HuH-7 (cell line): ENCODE data around the gene GET4.
"Not testable (repeated sequence)": the region's sequence is repeated elsewhere in the genome, so short reads cannot be mapped to it uniquely, and the experiment has no call there.

ENCODE experiments used
- DNase-seq: peaks from one replicate; pipeline ENCODE4 v3.0.0; 2011; ENCODE audit warnings: low spot score

Gene GET4

DNA sequence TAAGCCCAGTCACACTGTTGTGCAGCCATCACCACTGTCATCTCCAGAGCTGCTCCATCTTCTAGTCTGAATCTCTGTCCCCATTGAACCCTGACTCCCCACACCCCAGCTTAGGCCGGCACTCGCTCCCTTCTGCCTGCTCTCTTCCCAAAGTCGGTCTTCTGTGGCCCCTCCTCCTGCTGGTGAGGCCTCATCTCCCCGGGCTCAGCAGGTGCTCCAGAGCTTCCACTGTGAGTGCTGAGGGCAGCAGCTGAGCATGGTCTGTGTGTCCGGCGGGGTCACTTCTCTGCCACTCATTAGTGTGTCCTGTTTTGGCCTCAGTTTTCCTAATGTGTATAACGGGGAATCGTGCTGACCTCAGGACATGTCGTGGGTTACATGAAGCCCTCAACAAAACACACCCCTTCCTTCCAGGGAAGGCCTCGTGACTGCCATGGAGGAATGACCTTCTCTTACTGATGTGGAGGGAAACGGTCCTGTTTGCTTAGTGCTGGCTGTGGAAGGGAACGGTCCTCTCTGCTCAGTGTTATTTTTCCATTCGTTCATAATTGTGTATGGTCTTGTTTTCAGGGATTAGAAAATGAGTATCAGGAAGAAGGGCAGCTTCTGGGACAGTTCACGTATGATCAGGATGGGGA is 4.3 kb upstream of the GET4 start:
- no peak for DNase-seq

DNA sequence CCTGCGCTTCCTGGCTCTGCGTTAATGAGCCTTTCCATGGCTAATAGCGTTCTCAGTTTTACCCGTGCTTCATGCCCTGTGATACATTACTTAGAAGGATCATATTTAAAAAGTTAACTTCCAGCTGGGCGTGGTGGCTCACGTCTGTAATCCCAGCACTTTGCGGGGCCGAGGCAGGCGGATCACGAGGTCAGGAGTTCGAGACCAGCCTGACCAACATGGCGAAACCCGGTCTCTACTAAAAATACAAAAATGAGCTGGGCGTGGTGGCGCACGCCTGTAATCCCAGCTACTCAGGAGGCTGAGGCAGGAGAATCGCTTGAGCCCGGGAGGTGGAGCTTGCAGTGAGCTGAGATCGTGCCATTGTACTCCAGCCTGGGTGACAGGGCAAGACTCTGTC is 3.7 kb upstream of the GET4 start:
- DNase-seq: not testable (repeated sequence)

DNA sequence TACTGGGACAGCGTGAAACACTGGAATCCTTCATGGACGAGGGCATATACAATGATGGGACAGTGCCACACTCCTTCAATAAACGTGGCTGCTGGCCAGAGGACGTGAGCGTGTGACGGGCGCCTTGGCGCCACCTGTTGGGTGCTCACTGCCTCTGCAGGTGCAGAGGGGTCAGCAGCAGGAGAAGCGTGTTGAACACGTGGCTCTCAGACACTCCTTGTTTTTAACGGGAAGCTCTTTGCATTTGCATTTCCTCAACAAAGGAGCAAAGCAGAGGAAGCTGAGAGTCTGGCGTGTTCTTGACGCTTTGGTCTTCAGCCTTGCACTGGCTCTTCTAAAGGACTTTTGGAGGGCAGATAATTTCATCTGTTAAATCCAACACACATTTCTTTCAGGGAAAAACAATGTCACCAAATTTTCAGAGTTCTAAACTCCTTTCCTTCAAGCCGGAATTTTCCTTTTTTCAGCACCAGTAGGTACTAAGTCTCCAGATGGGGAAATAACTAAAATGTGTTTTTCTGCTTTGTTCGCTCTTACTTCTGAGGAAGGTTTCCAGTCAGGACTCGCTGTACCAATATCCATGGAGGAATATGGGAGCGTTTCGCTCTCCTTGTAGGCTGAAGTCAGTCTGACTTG is 2.9 kb upstream of the GET4 start:
- DNase-seq: peak; percentile 97

DNA sequence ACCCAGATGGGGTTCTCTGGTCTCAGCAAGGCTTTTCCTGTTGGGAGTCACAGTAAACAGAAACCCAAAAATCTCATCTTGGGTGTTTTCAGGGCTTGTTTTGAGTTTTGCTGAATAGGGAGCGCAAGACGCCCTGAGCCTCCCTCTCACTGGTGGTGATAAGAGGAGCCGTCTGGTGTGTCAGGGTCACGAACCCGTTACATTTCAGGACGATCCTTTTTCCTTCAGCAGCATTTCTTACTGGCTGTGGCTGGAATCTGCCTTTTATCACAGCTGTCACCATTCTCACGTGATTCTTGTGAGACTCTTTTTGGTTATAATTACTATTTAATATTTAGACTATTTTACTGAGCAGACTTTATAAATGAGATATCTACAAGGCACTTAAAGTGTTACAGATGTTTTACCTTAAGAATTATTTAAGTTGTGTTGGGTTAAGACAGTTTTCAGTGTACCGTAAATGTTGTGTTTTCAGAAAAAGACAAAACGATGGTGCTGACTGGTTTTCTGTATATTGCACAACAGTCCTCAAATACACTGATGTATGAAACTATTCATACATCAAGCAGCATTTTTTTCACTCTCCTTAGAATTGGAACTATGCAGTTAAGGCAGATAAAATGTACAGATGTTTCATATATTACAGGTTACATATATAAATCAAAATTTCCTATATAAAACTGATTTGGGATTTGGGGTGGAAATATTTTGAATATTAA is 2.2 kb upstream of the GET4 start:
- no peak for DNase-seq

DNA sequence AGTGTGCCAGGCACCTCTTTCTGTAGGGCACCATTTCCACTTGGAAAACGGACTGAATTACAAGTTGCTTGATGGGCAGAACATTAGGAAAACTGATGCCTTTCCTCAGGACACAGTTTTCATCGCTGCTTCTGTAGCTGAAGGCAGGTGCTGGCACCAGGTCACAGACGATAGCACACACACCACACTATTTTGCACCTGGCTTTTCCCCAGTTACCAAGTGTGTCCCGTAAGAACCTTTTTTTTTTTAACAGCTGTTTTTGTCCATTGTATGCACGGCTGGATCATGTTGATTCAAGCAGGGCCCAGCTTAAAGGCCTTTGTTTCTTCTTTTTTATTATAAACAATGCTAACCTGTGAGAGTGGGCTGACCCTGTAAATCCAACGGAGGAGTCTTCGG is 1.3 kb upstream of the GET4 start:
- DNase-seq: no peak

DNA sequence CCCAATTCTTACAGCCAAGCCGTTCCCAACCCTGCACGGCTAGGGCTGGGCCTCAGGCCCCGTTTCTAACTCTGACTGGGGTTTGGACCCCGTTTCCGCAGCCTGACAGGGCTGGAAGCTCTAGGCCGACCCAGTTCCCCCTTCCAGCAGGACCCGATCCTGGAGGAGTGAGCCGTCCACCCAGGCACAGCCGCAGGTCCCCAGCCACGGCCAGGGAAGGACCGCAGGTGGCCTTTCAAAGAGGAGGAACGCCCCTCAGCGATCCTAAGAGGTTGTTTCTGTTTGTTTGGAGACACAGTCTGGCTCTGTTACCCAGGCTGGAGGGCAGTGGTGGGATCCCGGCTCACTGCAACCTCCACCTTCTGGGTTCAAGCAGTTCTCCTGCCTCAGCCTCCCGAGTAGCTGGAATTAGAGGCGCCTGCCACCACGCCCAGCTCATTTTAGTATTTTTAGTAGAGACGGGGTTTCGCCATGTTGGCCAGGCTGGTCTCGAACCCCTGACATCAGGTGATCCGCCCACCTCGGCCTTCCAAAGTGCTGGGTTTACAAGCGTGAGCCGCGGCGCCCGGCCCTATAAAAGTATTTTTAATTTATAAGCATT is 778 bp upstream of the GET4 start:
- DNase-seq: no peak

DNA sequence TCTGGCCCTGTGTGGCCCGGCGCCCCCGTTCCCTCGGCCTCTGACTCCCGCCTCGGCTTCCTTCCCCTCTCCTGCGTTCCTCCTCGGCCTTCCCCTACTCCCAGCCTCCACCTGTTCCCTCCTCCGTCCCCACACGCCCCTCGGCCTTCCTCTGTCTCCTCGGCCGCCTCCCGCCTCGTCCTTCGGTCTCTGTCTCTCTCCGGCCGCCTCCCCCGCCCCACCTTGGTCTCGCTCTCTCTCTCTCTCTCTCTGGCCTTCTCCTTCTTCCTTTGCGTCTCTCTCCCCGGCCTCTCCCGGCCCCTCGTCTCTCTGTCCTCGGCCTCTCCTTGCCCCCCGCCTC is 588 bp downstream of the GET4 start:
- DNase-seq: no peak

DNA sequence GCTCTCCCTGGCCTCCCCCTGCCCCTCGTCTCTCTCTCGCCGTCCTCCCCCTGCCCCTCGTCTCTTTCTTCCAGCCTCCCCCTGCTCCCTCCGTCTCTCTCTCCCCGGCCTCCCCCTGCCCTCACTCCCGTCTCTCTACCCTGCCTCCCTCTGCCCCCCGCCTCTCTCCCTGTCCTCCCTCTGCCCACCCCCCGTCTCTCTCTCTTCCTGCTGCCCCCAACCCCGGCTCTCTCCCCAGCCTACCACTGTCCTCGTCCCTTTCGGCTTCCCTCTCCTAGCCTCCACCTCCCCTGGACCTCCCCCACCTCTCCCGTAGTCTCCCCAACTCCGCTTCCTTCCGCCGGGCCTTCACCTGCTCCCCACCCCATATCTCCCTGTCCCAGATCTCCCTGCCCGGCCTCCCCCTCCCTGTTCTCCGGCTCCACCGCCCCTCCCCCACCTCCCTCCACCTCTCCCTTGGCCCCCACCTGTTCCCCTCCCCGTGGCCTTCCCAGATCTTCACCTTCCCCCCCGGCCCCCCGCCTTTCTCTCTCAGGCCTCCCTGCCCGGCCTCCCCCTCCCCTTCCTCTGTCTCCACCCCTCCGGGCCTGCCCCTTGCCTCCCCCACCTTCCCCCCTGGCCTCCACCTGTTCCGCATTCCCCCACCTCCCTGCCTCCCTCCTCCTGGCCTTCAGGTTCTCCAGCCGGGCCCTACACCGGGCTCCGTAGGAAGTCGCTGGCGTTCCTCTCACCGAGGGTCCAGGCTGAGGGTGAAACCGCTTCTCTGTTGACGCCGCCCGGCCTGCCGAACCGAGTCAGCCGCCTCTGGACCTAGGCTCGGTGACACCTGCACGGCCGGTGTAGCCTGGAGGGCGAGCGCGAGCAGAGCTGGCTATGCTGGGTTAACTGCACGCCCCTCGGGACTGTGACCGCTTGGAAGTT is 1.2 kb downstream of the GET4 start:
- DNase-seq: peak; percentile 57

DNA sequence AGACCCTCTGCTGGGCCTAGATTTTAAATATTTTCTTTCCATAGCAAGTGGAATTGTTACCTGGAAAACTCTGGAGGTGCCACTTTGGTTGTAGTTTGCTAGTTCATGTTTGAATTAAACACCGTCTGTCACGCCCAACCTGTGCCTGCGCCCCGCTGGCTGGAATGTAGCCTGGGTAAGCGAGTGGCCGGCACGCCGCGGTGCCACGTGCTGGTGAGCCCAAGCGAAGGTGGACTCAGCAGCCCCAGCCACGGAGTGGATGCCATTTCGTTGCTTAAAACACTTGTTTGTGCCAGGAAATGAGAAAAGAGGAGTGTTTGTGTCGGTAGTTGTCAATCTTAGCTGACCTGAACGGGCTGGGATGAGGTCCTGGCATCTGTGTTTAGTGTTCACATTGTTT is 2.7 kb downstream of the GET4 start:
- no peak for DNase-seq

DNA sequence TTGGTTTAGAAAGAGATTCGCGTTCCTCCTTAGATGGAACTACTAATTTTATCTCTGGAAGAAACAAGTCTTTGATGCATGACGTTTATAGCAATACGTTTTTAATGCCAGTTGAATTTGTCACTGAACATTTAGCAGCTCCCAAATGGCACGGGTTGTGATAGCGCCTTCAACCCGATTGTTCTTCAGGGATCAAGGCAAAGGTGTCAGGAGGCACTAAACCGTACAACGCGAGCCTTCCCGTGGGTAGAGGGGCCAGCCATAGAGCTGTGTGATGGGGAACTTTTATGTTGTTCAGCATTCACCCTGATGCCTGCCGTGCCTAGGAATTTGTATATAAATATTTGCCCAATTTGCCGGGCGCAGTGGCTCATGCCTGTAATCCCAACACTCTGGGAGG is 3.4 kb downstream of the GET4 start:
- DNase-seq: no peak

DNA sequence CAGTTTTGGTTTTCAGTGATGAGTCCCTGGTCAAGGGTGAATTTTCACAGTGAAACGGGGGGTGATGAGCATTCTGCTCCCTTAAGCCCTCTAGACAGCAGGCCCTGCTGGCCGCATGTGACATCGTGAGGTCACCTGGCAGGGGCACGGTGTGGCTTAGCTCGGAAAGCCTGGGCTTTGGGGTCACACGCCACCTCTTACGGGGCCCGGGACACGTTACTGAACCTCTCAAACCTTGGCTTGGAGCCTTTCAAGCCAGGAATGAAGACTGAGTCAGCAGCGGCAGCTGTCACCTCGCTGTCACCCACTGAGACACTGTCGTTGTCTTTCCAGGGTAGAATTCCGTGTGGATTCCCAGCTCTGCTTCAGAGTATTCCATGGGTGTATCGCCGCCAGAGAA is 4.1 kb downstream of the GET4 start:
- DNase-seq: no peak

DNA sequence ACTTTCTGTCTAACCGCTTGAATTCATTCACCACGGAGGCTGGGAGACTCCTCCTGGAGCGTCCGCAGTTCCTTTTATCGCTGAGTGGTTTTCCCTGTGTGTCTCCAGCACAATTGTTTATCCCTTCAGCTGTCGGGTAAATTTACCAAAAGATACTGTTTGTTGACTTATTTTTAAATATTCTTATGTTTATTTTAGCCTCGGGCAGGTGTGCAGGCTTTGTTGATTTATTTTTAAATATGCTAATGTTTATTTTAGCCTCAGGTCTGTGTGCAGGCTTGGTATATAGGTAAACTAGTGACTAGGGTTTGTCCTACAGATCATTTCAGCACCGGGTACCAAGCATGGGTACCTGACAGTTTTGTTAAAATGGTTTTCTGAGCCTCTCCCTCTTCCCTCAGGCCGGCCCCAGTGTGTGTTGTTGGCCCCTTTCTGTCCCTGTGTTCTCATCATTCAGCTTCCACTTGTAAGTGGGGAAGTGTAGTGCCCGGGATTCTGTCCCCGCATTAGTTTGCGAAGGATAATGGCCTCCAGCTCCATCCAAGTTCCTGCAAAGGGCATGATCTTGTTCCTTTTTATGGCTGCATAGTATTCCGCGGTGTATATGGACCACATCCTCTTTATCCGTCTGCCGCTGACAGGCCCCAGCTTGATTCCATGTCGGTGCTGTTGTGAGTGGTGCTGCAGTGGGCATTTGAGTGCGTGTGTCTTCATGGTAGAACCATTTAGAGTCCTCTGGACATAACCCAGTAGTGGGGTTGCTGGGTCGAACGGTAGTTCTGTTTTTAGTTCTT is 5.3 kb downstream of the GET4 start:
- DNase-seq: no peak

DNA sequence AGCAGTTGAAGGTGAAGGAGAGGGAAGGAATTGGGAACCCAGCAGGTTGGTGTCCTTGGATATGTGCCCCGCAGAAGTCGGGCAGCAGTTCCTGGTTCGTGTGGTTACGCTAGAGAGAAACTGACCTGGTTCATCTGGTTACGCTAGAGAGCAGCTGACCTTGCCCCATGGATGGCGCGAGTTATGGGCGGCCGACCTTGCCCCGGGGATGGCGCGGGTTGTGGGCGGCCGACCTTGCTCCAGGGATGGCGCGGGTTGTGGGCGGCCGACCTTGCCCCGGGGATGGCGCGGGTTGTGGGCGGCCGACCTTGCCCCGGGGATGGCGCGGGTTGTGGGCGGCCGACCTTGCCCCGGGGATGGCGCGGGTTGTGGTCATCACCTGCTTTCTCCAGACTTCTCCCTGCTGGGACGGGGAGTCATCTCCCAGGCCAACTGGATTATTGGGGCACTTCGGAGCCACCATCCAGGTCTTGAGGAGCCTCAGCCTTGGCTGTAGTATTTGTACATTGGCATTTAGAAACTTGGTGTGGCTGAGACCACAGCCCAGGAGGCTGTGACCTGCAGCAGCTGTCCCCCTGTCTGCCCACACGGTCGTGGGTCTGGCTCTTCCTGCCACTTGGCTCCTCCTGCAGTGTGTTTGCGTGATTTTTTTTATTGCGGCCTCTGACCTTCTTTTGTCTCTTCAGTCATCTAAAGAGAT is 6.1 kb downstream of the GET4 start:
- DNase-seq: no peak

DNA sequence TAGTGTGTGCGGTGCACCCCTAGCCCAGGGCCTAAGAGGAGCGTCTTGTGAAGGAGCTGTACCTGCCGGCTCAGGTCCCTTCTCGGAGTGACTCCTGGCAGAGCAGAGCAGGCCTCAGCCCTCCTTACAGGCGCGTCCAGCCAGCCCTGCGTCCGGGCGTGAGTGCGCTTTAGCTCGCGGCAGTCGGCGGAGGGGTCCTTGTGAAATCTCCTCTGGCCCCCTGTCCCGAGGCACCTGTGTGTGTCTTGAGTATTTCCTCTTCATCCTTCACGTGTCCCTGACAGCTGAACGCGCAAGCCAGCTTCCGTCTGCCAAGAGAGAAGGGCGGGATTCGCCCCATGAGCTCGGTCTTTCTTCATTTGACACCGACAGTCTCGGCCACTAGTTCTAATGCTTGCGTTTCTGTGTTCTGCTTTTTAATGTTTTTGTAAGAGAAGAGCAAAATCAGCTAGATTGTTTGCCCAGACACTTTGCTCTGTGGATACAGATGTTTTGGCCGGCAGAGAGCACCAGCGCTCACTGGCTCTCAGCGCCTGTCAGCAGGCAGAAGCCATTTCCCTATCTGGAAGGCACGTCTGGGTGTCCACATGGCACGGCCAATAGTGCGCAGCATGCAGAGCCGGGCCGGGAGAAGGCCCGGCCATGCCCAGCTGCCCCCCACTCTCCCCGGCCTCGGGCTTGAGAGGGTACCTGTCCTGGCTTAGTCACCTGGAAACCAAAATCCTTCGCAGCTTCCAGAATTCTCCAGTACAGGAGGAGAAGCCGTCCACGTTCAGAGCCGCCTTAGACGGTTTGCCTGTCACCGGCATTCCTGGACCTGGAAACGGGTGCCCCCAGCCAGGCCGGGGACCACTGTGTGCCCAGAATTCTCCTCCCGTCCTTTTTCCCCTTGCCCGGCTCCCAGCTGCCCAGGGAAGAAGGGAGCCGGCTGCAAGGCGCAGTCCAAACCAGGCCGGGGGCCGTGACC is 7.0 kb downstream of the GET4 start:
- DNase-seq: no peak

DNA sequence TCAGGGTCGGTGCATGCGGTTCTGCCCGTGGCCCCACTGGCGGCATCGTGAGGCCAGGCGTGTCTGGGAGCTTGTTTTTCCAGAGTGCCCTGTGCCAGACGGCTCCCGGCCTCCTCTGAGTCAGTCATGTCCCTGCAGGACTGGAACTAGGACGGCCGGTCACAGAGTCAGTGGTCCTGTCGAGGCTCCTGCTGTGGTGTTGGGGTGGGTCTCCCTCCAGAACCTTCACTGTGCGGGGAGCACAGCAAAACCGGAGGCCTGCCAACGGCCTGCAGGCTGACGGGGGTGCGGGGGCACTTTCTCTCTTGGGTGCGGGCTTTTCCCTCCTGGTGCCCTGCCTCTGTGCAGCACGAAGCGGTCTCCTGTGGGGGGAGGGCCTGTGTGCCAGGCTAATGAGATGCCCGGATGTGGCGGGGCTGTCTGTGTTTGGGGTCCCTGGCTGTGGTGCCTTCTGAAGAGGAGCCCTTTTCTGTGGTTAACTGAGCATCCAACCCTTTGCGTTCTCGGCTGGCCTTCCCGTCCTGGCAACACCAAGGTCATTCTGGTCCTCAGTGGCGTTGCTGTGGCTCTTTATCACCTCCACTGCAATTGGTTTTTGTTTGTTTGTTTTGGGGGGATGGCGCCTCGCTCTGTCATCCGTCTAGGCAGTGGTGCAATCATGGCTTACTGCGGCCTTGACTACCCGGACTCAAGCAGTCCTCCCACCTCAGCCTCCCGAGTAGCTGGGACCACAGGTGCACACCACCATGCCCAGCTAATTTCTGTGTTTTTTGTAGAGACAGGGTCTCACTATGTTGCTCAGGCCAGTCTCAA is 8.0 kb downstream of the GET4 start:
- no peak for DNase-seq

DNA sequence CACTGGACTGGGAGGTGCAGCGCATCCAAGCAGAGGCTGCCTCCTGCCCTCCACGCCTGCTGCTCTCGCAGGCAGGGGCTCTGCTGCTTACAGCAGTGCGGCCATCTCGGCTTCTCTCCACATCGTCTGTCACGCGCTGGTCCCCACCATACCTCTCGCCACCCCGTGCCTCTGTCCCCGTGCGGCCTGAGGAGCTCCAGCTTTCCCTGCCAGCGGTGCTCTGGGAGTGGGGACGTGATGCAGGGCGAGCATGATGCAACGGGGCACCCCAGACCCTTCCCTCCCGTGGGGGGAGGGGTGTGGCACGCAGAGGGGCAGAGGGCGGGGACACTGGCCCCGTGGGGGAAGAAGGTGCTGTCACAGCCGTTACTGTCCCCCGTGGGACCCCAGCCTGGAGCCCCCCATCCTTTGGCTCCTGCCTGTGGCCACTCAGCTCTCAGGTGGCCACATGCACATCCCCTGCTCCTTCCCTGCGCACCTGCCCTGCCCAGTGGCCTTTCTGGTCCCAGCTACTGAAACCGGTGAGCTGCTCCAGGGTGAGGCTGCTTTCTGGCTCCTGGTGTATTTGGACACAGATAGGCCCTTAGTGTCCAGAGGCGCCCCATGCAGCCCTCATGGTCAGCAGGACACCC is 9.0 kb downstream of the GET4 start:
- DNase-seq: no peak

DNA sequence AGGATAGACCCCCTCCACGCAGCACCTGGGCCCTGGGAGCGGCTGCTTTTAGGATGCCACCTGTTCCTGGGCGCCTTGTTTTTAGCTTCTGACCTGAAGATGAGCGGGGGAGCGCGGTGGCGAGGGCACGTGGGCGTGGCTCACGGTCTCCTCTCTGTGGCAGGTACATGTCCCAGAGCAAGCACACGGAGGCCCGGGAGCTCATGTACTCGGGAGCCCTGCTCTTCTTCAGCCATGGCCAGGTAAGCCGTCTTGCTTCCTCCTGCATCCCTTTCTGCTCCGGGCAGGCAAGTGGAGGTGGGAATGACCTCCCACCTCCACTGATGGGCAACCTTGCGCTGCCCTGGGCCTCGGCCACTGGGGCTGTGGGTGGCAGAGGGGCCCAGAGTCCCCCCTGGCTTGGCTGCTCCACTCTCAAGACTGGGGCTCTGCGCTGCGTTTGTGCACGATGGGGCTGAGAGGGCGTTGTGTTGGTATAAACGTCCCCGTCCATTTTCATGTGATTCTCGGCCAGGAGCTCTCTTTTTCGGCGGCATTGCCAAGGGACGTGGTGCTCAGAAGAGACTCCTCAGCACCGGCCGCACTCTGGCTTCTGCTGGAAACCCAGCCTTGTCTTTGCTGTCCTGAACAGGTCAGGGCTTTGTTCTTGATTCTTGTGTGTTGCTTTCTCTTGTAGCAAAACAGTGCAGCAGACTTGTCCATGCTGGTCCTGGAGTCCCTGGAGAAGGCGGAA is 9.7 kb downstream of the GET4 start:
- DNase-seq: no peak
